ENCODE measurements around the gene MRPS15.

Gene MRPS15

DNA sequence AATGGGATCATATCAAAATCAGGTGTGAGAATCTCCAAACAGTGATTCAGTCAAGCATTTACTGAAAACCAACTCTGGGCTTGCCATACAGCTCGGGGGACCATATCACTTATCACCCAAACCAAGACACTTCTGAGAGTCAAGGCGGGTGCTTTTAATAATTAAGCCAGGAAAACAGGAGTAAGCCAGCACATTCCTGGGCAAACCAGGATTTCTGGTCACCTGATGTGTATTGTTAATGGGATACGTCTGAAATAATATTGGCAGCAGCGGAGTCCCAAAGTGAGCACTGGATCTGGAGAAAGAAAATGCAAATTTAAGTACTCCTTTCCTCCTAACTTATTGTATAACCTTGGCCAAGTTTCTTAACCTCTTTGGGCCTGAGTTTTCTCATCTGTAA is 31.6 kb downstream of the MRPS15 start:
- TF ChIP-seq, protein P1, sequence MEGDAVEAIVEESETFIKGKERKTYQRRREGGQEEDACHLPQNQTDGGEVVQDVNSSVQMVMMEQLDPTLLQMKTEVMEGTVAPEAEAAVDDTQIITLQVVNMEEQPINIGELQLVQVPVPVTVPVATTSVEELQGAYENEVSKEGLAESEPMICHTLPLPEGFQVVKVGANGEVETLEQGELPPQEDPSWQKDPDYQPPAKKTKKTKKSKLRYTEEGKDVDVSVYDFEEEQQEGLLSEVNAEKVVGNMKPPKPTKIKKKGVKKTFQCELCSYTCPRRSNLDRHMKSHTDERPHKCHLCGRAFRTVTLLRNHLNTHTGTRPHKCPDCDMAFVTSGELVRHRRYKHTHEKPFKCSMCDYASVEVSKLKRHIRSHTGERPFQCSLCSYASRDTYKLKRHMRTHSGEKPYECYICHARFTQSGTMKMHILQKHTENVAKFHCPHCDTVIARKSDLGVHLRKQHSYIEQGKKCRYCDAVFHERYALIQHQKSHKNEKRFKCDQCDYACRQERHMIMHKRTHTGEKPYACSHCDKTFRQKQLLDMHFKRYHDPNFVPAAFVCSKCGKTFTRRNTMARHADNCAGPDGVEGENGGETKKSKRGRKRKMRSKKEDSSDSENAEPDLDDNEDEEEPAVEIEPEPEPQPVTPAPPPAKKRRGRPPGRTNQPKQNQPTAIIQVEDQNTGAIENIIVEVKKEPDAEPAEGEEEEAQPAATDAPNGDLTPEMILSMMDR (conservative IDR thresholded peaks at IDR 0.05) = no peak
- H3K27ac ChIP-seq = peak overlapping the region; percentile 44; the same call in 1 of the 2 replicates

DNA sequence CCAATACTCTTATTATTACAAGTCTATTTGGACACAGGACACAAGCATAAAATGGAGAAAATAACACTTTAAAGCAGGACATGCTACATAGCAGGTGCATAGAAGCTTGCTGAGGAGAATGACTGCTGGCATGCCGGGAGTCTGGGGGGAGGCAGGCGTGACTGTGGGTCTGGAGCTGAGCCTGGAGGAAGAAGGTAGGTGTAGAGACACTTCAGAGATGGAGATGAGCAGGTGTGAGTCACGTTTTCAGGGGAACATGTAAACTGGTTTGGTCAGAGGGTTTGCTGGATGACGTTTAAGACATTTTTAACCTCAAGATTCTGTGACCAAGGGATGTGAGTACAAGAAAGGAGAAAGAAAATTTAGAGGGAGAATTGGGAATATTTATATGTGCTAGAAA is 38.4 kb downstream of the MRPS15 start:
- no peak overlapping the region for H3K27ac ChIP-seq
- TF ChIP-seq, protein P1 (conservative IDR thresholded peaks at IDR 0.05) = no peak

DNA sequence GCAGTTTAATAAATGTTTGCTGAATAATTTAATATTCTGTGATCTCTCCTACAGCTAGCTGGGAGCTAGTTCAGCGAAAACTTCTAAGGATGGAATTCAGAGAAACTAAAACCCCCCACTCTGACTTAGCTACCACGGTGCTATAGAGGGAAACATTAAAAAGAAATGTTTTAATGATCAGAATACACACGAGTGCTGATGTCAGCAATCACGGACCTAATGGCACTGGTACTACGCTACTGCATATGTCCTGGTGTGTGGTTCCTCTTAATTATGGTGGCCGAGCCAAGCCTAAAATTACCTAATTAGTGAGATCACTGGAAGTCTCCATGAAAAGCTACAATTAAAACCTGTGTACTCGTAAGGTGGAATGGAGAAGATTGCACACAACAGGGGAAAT is 42.5 kb downstream of the MRPS15 start:
- no peak overlapping the region for H3K27ac ChIP-seq
- TF ChIP-seq, protein P1 (conservative IDR thresholded peaks at IDR 0.05) = no peak

DNA sequence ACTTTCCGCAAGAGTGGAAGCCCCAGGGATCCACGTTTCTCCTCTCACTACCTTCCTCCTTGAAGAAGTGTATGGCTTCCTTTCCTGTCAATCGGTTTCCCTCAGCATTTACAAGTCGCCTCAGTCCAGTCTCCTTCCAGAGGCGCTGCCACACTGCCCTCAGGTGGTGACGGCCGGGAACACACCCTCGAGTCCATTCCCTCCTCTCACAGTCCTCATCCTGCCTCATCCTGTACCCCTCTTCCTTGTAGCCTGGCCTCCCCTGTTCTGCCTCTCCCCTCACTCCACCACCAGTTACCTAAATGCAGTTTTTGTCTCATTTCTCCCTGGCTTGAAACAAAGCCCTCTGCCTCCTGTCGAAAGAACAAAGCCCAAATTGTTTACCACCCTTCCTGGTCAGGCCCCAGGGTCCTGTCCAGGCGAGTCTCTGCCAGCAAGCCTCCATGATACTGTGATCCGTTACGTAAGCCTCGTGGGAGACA is 43.3 kb downstream of the MRPS15 start:
- TF ChIP-seq, protein P1 (conservative IDR thresholded peaks at IDR 0.05) = peak; percentile 96
- peak overlapping the region; percentile 35; the same call in 1 of the 2 replicates for H3K27ac ChIP-seq

DNA sequence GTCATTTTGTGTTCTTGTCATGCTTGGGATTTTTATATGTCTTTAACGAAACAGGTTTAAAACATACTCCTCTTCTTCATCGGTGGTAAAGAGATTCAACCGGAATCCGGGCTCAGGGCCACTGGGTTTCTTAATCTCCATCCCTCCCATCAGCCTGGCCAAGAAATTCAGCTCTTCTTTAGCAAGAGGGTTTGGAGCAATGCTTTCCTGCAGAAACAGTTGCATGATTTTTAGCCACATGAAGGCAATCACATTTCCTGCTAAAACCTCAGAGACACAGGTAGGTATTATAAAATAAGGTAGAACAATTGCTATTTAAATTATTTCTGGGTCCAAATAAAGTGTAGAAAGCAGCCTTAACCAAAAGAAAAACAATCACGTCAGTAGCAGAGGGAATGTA is 43.8 kb downstream of the MRPS15 start:
- peak overlapping the region; percentile 35; the same call in 1 of the 2 replicates for H3K27ac ChIP-seq
- TF ChIP-seq, protein P1 (conservative IDR thresholded peaks at IDR 0.05) = no peak

DNA sequence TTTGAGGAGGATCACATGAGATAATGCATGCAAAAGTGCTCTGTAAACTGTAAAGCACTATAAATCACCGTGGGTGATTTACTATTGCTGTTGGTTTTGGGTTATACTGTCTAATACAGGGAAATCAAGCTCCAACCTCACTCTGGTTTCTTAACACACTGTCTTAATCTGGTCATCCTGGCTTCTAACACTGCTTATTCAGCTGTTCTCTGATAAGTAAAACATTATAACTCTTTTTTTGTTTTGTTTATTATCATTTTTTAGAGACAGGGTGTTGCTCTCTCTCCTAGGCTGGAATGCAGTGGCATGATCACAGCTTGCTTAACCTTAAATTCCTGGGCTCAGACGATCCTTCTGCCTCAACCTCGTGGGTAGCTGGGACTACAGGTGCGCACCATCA is 44.6 kb downstream of the MRPS15 start:
- TF ChIP-seq, protein P1 (conservative IDR thresholded peaks at IDR 0.05) = no peak
- no peak overlapping the region for H3K27ac ChIP-seq

DNA sequence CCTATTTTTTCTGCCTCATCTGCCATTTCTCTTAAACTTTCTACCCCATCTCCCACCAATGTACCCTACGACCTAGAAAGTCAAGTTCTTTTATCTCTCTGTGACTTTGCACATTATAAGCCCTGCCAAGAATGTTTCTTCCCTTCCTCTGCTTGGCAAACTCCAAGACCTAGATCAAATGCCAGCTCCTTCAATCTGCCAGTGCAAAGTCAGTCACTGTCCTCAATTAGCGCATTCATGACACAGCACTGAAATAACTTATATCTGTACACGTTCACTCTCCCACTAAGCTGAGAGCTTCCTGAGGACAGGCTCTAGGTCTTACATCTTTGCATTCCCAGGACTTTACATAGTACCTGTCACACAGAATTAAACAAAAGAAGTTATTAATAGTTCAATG is 45.0 kb downstream of the MRPS15 start:
- TF ChIP-seq, protein P1 (conservative IDR thresholded peaks at IDR 0.05) = no peak
- no peak overlapping the region for H3K27ac ChIP-seq

Data from VCaP (cell line).